Activated CD4-positive, alpha-beta memory T cell treated with anti-CD3 and anti-CD28 coated beads for 36 hours (primary cell): Measurements from ENCODE around the gene ATXN10. TPM values are rescaled to one million over a fixed set of nuclear protein-coding genes. Genes with fewer than 3 reads are reported as not detected.

Source experiments
- CTCF ChIA-PET: fragments of 350-600 bp; sonication (Branson Sonifier 250); formaldehyde crosslinking; loops from one replicate; lab custom pipeline; 2021; ENCODE audit warnings: antibody characterized with exemption, inconsistent platforms; lab: Charles Lee
- POLR2A ChIA-PET: fragments of 350-600 bp; sonication (Branson Sonifier 250); formaldehyde crosslinking; loops from one replicate; lab custom pipeline; 2021; ENCODE audit warnings: antibody characterized with exemption; lab: Charles Lee
- DNase-seq: peaks from one replicate; pipeline ENCODE4 v3.0.0-alpha.2; 2020
- H3K27ac Mint-ChIP-seq: one replicate; pipeline ENCODE4 v1.8.0; 2021; ENCODE audit warnings: mixed read lengths
- H3K27me3 Mint-ChIP-seq: one replicate; pipeline ENCODE4 v1.8.0; 2021; ENCODE audit warnings: mixed read lengths
- H3K36me3 Mint-ChIP-seq: one replicate; pipeline ENCODE4 v1.8.0; 2021; ENCODE audit warnings: mixed read lengths
- H3K4me1 Mint-ChIP-seq: one replicate; pipeline ENCODE4 v1.8.0; 2021; ENCODE audit warnings: low read depth, mixed read lengths
- H3K4me3 Mint-ChIP-seq: one replicate; pipeline ENCODE4 v1.8.0; 2021; ENCODE audit warnings: mild to moderate bottlenecking, mixed read lengths
- H3K9me3 Mint-ChIP-seq: one replicate; pipeline ENCODE4 v1.8.0; 2021; ENCODE audit warnings: mixed read lengths
- intact Hi-C: fragments of 100-400 bp; cut with micrococcal nuclease; formaldehyde crosslinking; loops from one replicate; pipeline ENCODE4 v1.15.1; 2023
- total RNA-seq, 2 experiments: library from RNA; stranded (reverse); gene quantifications; one replicate each; pipeline ENCODE4 v1.2.3, GENCODE V29; 2021

The ATXN10 gene
- total RNA-seq, 2 experiments from 2014 or later, result 88.6 to 89.9 TPM

DNA sequence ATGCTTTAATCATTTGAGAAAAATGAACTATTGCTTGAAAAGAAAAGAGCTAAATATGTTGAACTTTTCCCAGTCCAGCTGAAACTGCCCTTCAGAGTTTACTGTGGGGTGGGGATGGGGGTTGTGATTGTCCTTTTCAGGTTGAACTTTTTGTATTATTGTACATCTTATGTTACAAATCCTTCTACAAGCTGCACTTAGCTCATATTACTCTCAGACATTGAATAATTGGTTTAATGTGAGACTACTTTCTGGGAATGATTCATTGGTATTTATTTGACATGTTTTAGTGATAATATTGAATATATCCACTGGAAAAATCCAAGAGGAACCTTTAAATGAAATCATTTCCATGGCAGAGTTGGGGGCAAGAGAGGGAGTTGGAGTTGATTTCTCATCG lies 84.9 kb downstream of the ATXN10 start:
- DNase-seq, result no peak
- Mint-ChIP-seq H3K4me3 (no peak overlapping the region), H3K9me3 (no peaks in the 10 kb centered on the region), H3K4me1 (no peaks in the 10 kb centered on the region), H3K27me3 (no peaks in the 10 kb centered on the region), H3K36me3 (peaks cover 8% of the 10 kb centered on the region), H3K27ac (no peak overlapping the region)
- ChIA-PET CTCF (no interaction called here), POLR2A (no interaction called here)
- intact Hi-C loops, result no loop called here

DNA sequence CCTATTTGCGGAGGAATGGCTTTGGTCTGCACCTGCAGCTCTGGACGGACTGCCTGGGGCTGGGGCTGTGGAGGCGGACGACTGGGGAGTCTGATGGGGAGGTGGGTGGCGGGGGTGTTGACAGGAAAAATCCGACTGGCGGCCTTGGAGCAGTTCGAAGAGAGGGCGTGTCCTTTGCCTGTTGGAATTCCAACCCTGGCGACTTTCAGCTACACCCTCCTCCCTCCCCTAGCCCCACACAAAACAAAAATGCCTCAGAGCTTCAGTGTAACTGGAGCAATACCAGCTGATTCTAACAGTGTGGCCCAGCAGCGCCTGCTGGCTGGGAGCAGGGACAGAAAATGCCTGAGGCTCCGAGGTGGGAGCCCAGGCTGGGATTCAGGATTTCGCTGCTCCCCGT lies 85.4 kb downstream of the ATXN10 start:
- ChIA-PET POLR2A (no interaction called here), CTCF (no interaction called here)
- Mint-ChIP-seq H3K36me3 (peaks cover 5% of the 10 kb centered on the region), H3K27me3 (no peaks in the 10 kb centered on the region), H3K4me3 (no peak overlapping the region), H3K27ac (no peak overlapping the region), H3K9me3 (no peaks in the 10 kb centered on the region), H3K4me1 (no peaks in the 10 kb centered on the region)
- no peak for DNase-seq
- intact Hi-C loops, result no loop called here

DNA sequence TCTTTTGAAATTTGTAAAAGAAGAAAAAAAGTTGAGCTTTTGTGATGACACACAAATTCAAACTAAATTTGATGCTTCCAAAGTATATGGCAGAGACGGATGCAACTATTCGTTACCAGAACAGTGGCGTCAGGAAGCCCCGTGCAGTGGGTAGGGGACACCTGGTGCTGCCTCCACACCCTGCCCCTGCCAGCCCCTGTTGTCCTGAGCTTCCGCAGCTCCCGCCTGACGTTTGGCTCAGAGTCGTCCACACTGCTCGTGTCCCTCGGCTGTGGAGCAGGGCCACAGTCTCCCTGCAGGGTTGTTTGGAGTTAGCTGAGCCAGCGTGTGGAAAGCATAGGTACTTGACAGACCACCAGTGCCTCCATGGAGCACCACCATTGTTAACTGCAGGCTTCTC lies 86.3 kb downstream of the ATXN10 start:
- Mint-ChIP-seq H3K27me3 (no peaks in the 10 kb centered on the region), H3K9me3 (no peaks in the 10 kb centered on the region), H3K4me1 (no peaks in the 10 kb centered on the region), H3K4me3 (no peak overlapping the region), H3K36me3 (peaks cover 4% of the 10 kb centered on the region), H3K27ac (no peak overlapping the region)
- ChIA-PET POLR2A (no interaction called here), CTCF (interaction anchor here (1.2 kb wide), 1 partner anchor 106 kb away, joined by 3 read pairs; no protein-coding TSS in a partner anchor)
- no peak for DNase-seq
- intact Hi-C loops, result no loop called here

DNA sequence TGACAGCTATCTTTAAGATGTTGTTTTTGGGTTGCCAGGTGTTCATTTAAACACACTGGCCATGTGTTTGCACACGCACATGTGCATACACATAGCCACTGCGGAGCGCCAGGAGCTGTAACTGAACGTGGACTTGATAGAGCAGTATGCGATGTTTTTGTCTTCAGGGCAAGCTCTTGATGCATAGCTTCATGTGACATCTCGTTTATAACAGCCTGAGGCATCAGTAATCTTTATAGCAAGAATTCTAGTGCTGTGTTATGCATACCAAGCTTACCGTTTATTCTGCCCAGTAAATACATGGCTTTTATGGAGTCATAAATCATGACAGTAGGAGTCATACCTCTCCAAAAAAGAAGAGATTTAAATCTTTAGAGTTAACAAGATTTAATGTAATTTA lies 87.0 kb downstream of the ATXN10 start:
- POLR2A ChIA-PET, result interaction anchor here (0.6 kb wide), 1 partner anchor 9 kb away, joined by 3 read pairs; no protein-coding TSS in a partner anchor
- H3K4me3 Mint-ChIP-seq, result no peak overlapping the region
- no peaks in the 10 kb centered on the region for H3K9me3 Mint-ChIP-seq
- intact Hi-C loops, result no loop called here
- no peak overlapping the region for H3K27ac Mint-ChIP-seq
- CTCF ChIA-PET, result interaction anchor here (1.2 kb wide), 1 partner anchor 105 kb away, joined by 3 read pairs; no protein-coding TSS in a partner anchor
- H3K36me3 Mint-ChIP-seq, result peaks cover 3% of the 10 kb centered on the region
- H3K27me3 Mint-ChIP-seq, result no peaks in the 10 kb centered on the region
- no peaks in the 10 kb centered on the region for H3K4me1 Mint-ChIP-seq
- DNase-seq, result no peak

DNA sequence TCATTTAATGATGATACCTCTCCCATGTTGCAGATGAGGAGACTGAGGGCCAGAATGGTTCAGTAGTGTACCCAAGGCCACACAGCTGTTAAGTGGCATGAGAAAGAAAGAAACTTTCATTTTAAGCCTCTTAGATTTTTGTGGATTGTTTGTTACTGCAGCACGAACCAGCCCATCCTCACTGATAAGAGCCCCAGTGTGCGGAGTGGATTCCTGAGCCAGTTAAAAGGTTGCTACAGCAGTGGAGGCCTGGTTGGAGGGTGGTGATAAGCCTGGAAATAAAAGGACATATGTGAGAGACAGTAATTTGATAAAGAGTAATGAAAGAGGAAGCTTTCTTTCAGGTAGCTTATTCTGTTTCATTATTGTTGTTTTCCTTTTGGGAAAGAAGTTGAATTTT lies 89.0 kb downstream of the ATXN10 start:
- POLR2A ChIA-PET, result no interaction called here
- Mint-ChIP-seq H3K4me3 (no peak overlapping the region), H3K27me3 (no peaks in the 10 kb centered on the region), H3K4me1 (no peaks in the 10 kb centered on the region), H3K9me3 (no peaks in the 10 kb centered on the region), H3K27ac (no peak overlapping the region), H3K36me3 (peaks cover 9% of the 10 kb centered on the region)
- DNase-seq, result no peak
- CTCF ChIA-PET, result interaction anchor here (1.1 kb wide), 1 partner anchor 48 kb away, joined by 4 read pairs; no protein-coding TSS in a partner anchor
- intact Hi-C loops, result no loop called here

GRCh38 chr22:45762545-45763235 lies 91.1 kb downstream of the ATXN10 start:
- Mint-ChIP-seq H3K4me1 (no peaks in the 10 kb centered on the region), H3K4me3 (no peak overlapping the region), H3K27me3 (no peaks in the 10 kb centered on the region), H3K9me3 (no peaks in the 10 kb centered on the region), H3K36me3 (peaks cover 6% of the 10 kb centered on the region), H3K27ac (no peak overlapping the region)
- POLR2A ChIA-PET, result no interaction called here
- intact Hi-C loops, result no loop called here
- no peak for DNase-seq
- CTCF ChIA-PET, result no interaction called here

GRCh38 chr22:45763236-45763624 lies 91.6 kb downstream of the ATXN10 start:
- Mint-ChIP-seq H3K4me1 (no peaks in the 10 kb centered on the region), H3K27ac (no peak overlapping the region), H3K9me3 (no peaks in the 10 kb centered on the region), H3K27me3 (no peaks in the 10 kb centered on the region), H3K4me3 (no peak overlapping the region), H3K36me3 (peaks cover 6% of the 10 kb centered on the region)
- POLR2A ChIA-PET, result no interaction called here
- CTCF ChIA-PET, result no interaction called here
- intact Hi-C loops, result no loop called here
- DNase-seq, result no peak

GRCh38 chr22:45768490-45768889 lies 96.9 kb downstream of the ATXN10 start:
- no peaks in the 10 kb centered on the region for H3K27me3 Mint-ChIP-seq
- POLR2A ChIA-PET, result no interaction called here

DNA sequence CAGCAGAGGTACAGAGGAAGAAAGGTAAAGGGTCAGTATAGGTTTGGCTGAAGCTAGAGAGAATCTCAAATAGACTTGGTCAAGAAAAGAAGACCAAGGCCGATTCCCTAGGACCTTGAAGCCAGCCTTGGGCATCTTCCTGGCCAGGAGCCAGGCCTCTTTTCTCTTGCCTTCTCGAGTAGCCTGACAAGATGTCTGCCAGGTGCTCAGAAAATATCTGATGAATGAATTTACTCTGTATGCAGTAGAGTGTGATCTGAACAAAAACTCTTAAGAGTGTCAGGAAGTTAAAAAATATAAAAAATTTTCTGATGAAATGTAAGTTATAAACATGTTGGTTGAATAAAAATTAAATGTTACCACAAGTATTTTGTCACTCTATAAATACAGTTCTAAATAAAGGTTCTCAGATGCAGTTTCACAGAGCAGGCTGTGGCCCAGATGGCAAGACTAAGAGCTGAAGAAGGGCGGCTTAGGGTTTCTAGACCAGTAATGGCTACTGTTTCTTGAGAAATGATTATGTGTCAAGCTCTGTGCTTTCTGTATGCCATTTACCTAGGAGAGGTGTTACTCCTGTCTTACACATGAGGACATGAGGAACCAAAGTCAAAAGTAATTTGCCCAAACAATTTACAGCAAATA lies 98.1 kb downstream of the ATXN10 start:
- peaks cover 21% of the 10 kb centered on the region for H3K36me3 Mint-ChIP-seq
- no peak overlapping the region for H3K4me3 Mint-ChIP-seq
- no peaks in the 10 kb centered on the region for H3K27me3 Mint-ChIP-seq
- peaks cover 3% of the 10 kb centered on the region for H3K9me3 Mint-ChIP-seq
- CTCF ChIA-PET, result no interaction called here
- intact Hi-C loops, result no loop called here
- no peak for DNase-seq
- no peak overlapping the region for H3K27ac Mint-ChIP-seq
- POLR2A ChIA-PET, result no interaction called here
- peaks cover 8% of the 10 kb centered on the region for H3K4me1 Mint-ChIP-seq

More at GRCh38 chr22:45768490-45768889, 96.9 kb downstream of the ATXN10 start:
- H3K4me1 Mint-ChIP-seq, result peaks cover 8% of the 10 kb centered on the region
- peaks cover 3% of the 10 kb centered on the region for H3K9me3 Mint-ChIP-seq
- no peak overlapping the region for H3K4me3 Mint-ChIP-seq
- intact Hi-C loops, result no loop called here
- peaks cover 25% of the 10 kb centered on the region for H3K36me3 Mint-ChIP-seq
- no peak for DNase-seq
- CTCF ChIA-PET, result no interaction called here
- no peak overlapping the region for H3K27ac Mint-ChIP-seq

GRCh38 chr22:45770506-45770905 lies 98.9 kb downstream of the ATXN10 start:
- CTCF ChIA-PET, result interaction anchor here (0.7 kb wide), 1 partner anchor 125 kb away, joined by 4 read pairs; no protein-coding TSS in a partner anchor
- H3K9me3 Mint-ChIP-seq, result peaks cover 3% of the 10 kb centered on the region
- peaks cover 8% of the 10 kb centered on the region for H3K4me1 Mint-ChIP-seq
- H3K4me3 Mint-ChIP-seq, result no peak overlapping the region
- no peaks in the 10 kb centered on the region for H3K27me3 Mint-ChIP-seq
- H3K27ac Mint-ChIP-seq, result no peak overlapping the region
- intact Hi-C loops, result no loop called here
- H3K36me3 Mint-ChIP-seq, result peaks cover 19% of the 10 kb centered on the region
- DNase-seq, result no peak
- POLR2A ChIA-PET, result no interaction called here

DNA sequence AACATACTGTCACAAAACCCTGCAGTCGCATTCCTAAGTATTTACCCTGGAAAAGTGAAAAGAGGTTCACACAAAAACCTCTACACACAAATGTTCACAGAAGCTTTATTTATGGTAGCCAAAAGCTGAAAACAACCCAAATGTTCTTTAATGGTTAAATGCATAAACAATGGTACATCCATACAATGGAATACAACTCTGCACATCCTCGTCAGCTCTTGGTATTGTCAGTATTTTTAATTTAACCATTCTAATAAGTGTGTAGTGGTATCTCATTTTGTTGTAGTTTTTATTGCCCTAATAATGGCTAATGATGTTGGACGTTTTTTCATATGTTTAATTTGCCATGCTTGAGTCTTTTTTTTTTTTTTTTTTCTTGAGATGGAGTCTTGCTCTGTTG lies 99.4 kb downstream of the ATXN10 start:
- Mint-ChIP-seq H3K36me3 (peaks cover 19% of the 10 kb centered on the region), H3K9me3 (peaks cover 3% of the 10 kb centered on the region), H3K27ac (no peak overlapping the region), H3K27me3 (no peaks in the 10 kb centered on the region), H3K4me3 (no peak overlapping the region), H3K4me1 (peaks cover 8% of the 10 kb centered on the region)
- POLR2A ChIA-PET, result no interaction called here
- intact Hi-C loops, result no loop called here
- no peak for DNase-seq
- CTCF ChIA-PET, result interaction anchor here (0.7 kb wide), 1 partner anchor 126 kb away, joined by 4 read pairs; no protein-coding TSS in a partner anchor

DNA sequence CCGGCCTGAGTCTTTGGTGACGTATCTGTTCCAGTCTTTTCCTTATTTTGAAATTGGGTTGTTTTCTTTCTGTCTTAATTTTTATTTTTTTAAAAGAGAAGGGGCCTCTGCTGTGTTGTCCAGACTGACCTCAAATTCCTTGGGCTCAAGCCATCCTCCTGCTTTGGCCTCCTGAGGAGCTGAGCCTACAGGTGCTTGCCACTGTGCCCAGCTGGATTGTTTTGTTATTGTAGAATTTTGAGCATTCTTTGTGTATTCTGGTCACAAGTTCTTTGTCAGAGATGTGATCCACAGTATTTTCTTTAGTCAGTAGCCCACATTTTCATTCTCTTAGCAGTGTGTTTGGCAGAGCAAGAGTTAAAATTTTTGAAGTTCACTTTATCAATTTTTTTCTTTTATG lies 100.1 kb downstream of the ATXN10 start:
- DNase-seq, result no peak
- intact Hi-C loops, result no loop called here
- Mint-ChIP-seq H3K9me3 (peaks cover 3% of the 10 kb centered on the region), H3K4me1 (peaks cover 8% of the 10 kb centered on the region), H3K4me3 (no peak overlapping the region), H3K27me3 (no peaks in the 10 kb centered on the region), H3K27ac (no peak overlapping the region), H3K36me3 (peaks cover 19% of the 10 kb centered on the region)
- CTCF ChIA-PET, result no interaction called here
- POLR2A ChIA-PET, result no interaction called here
